ENCODE results near the gene ASCL4.

DNA sequence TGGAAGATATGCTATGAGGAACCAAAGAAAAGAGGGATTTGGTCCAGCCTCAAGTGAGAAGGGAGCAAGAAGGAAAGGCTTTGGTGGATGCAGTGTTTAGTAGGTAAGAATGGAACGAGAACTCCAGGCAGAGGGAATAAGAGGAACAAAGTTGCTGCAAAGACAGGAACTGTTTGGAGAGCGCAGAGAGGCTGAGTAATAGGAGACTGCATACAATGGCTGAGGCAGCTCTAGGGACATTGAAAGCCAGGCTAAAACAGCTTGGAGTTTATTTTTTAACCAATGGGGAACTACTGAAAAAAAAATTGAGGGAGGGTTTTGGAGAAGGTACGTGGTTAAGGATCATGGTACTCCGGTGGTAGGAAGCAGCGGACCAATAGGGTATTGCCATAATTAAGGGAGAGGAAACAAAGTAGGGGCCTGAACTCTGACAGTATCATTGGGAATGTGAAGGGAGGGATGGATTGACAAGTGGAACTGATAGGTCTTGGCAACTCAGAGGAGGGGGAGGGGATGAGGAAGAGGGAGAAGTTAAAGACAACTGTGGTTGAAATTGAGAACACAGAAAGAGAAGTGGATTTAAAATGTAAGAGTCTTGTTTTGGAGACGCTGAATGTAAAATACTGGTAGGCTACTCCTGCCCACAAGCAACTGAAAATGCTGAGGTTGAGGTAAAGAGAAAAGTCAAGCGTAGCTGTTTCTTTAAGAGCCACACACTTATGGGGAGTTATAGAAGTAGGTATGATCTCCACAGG is 4.8 kb downstream of the ASCL4 start:
- TF ChIP-seq CTCF (IDR thresholded peaks at IDR 0.05) (no peak), POLR2A (IDR thresholded peaks at IDR 0.05) (no peak)

Measured in uterus (tissue), 2 donors.